GM19035 (cell line): ENCODE data around the gene MSL2.
"Not testable (repeated sequence)": the region's sequence is repeated elsewhere in the genome, so short reads cannot be mapped to it uniquely, and the experiment has no call there.

ENCODE experiments used
- ATAC-seq: cut with Tn5 transposase; IDR thresholded peaks from one replicate; pipeline ENCODE4 v1.9.1; 2021; ENCODE audit not compliant: unreplicated experiment

The MSL2 gene

DNA sequence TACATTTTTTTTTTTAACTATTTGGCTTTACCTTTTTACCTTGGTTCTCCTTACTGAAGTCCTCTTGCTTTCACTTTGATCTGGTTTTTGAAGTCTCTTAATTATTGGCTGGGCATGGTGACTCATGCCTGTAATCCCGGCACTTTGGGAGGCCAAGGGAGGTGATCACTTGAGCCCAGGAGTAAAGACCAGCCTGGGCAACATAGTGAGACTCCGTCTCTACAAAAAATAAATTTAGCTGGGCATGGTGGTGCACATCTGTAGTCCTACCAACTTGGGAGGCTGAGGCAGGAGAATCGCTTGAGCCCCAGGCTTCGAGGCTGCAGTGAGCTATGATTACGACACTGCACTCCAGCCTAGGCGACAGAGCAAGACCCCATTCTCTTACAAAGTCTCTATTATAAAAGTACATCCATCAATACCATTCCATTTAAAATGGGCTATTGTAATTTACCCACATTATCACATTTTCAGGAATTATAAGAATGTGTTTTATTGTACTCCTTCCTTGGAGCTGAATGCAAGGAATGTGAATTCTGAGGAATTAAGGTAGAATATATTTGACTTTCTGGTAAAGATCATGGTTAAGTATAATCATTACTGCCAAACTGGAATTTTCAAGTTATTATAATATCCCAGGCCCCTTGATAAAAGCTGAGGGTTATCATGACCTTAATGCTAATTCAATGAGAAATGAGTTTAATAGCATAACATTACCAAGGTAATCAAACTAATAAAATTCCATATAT is 49.0 kb downstream of the MSL2 start:
- no peak for ATAC-seq

GRCh38 chr3:136144397-136144796 is 51.7 kb downstream of the MSL2 start:
- ATAC-seq, result not testable (repeated sequence)

GRCh38 chr3:136142592-136142991 is 53.5 kb downstream of the MSL2 start:
- ATAC-seq, result no peak

DNA sequence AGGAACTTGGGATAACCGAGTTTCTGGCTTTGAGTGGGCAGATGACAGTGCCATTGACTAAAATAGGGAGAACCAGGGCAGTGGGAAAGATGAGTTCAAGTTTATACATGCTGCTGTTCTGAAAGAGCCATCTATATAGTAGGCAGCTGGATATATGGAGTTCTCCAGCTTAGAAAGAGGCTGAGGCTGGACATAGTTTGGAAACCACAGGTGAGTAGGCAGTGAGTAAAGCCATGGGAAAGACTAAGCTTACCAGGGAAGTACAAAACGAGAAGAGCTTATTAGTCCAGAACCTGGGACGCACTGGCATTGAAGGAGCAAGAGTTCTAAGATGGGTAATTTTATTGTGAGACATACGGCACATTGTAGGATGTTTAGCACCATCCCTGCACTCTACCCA is 54.2 kb downstream of the MSL2 start:
- ATAC-seq, result no peak

DNA sequence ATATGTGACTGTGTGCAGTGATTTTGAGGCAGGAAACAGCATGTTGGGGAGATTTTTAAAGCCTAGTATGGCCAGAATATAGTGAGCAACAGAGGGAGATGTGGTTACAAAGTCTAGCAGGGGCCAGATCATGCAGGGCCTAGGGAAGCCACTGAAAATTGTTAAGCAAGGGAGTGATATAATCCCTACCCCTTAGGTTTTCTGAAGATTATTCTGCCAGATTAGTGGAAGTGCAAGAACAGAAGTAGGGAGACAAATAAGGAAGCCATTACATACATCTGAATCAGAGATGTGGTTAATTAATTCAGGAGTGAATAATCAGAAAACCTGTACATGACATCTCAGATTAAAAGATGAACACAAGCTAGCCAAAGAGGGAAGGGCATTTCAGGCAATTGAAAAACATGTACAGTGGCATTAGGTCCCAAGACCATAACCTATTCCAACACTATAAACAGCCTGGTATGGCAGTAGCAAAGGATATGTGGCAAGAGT is 54.8 kb downstream of the MSL2 start:
- no peak for ATAC-seq

GRCh38 chr3:136136454-136136853 is 59.7 kb downstream of the MSL2 start:
- ATAC-seq, result no peak

GRCh38 chr3:136135039-136135802 is 60.9 kb downstream of the MSL2 start:
- ATAC-seq, result no peak

GRCh38 chr3:136134091-136134490 is 62.0 kb downstream of the MSL2 start:
- ATAC-seq, result no peak

GRCh38 chr3:136131647-136132046 is 64.5 kb downstream of the MSL2 start:
- not testable (repeated sequence) for ATAC-seq

DNA sequence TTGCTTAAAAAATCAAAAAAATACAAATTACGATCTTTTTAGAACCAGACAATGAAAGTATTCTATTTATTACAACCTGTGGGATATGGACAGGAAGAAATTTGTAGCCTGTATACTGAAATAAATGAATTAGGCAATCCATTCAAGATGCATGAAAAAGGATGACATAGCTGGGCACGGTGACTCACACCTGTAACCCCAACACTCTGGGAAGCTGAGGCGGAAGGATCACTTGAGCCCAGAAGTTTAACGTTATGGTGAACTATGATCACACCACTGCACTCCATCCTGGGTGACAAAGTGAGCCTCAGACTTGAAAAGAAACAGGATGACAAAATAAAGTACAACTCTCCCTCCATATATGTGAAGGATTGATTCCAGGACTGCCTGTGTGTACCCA is 74.1 kb downstream of the MSL2 start:
- no peak for ATAC-seq

GRCh38 chr3:136120373-136121348 is 75.5 kb downstream of the MSL2 start:
- ATAC-seq, result peak; percentile 83

- not testable (repeated sequence) for ATAC-seq
These were observed 76.4 kb downstream of the MSL2 start for GRCh38 chr3:136119783-136120182.

DNA sequence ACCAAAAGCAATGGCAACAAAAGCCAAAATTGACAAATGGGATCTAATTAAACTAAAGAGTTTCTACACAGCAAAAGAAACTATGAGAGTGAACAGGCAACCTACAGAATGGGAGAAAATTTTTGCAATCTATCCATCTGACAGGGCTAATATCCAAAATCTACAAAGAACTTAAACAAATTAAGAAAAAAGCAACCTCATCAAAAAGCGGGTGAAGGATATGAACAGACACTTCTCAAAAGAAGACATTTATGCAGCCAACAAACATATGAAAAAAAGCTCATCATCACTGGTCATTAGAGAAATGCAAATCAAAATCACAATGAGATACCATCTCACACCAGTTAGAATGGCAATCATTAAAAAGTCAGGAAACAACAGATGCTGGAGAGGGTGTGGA is 76.8 kb downstream of the MSL2 start:
- ATAC-seq, result not testable (repeated sequence)

DNA sequence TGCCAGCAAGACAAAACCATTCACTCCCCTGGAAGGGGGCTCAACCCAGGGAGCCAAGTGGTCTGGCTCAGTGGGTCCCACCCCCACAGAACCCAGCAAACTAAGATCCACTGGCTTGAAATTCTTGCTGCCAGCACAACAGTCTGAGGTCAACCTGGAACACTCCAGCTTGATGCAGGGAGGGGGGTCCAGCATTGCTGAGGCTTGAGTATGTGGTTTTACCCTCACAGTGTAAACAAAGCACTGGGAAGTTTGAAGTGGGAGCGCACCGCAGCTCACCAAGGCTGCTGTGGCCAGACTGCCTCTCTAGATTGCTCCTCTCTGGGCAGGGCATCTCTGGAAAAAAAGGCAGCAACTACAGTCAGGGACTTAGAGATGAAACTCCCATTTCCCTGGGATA is 81.7 kb downstream of the MSL2 start:
- ATAC-seq, result no peak

DNA sequence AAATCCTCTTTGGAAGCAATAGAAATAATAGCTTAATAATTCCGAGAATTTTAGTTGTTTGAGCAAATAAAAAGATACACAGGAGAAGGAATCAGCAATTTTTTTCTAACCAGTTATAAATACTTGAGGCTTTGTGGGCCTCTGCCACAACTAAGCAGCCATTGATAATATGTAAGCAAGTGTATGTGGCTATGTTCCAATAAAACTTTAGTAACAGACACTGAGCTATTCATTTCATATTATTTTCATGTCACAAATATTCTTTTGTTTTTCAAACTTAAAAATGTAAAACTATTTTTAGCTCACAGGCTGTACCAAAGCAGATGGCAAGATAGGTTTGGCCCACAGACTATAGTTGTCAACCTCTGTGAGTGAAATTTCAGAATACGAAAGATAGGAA is 85.7 kb downstream of the MSL2 start:
- no peak for ATAC-seq

- peak; percentile 92 for ATAC-seq
These were observed 86.6 kb downstream of the MSL2 start for GRCh38 chr3:136109499-136109898.

- no peak for ATAC-seq
These were observed 90.0 kb downstream of the MSL2 start for GRCh38 chr3:136106101-136106500.

- no peak for ATAC-seq
These were observed 91.1 kb downstream of the MSL2 start for GRCh38 chr3:136105044-136105443.
